HG03103 (cell line): Measurements from ENCODE around the gene CDK5RAP1.
"Not testable (repeated sequence)": the region's sequence is repeated elsewhere in the genome, so short reads cannot be mapped to it uniquely, and the experiment has no call there.

Source experiments
- ATAC-seq: cut with Tn5 transposase; IDR thresholded peaks from one replicate; pipeline ENCODE4 v1.9.1; 2021; ENCODE audit warnings: low read depth; ENCODE audit not compliant: unreplicated experiment

CDK5RAP1 gene

DNA sequence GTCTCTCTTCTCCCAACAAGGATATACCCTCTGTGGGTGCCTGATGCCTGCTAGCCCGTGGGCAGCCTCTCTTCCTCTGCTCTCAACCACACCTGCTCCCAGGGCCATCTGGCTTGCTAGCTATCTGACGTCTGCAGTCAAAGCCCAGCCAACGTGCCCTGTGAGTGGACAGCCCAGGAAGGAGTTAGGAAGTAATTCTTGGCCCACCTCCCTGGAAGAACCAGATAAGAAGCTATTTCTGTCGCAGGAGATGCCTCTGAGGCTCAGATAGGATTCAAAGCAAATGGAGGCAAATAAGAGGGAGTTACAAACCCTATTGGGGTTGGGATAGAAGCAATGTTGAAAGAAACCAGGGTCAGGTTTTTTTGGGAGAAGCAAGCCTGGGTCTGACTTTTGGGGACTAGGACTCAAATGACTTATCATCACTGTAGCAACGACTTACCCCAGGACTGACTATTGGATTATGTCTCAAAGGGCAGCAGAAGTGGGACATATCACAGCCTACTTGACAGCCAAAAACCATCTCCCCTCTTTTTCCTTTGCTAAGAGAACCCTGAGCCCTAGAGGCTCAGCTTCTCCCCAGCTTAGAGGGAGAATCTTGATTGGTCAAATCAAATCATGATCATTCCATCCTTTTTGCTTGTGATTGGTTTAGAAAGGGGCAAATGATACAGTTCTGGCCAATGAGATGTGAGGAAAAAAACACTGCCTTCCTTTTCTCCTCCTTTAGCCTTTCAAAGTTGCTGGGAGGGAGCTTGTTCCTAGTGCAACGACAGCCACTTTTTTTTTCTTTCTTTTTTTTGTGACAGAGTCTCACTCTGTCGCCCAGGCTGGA lies 18.0 kb upstream of the CDK5RAP1 start:
- no peak for ATAC-seq

DNA sequence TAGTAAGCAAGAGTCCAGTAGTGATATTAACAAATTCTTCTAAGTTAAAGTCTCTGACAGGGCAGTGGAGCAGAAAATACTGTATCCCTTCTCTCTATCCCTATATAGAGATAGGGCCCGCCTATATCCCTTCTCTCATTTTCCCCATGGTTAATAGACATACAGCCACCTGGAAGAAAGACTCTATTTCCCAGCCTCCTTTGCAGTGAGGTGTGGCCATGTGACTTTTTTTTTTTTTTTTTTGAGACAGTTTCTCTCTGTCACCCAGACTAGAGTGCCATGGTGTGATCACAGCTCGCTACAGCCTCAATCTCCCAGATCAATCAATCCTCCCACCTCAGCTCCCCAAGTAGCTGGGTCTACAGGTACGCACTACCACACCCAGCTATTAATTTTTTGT lies 16.7 kb upstream of the CDK5RAP1 start:
- no peak for ATAC-seq

DNA sequence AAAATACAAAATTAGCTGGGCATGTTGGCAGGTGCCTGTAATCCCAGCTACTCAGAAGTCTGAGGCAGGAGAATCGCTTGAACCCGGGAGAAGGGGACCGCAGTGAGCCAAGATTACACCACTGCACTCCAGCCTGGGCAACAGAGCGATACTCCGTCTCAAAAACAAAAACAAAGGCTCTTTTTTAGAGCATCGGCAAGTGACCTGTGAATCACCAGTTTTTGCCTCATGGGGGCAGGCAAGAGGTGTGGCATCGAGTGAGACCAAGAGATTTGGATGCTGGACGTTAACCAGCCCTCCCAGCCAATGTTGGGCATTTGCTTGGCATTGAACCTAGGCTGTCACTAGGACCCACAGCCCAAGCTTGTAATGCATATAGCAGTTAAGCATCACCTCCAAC lies 14.6 kb upstream of the CDK5RAP1 start:
- ATAC-seq = no peak

GRCh38 chr20:33412484-33412838 lies 11.1 kb upstream of the CDK5RAP1 start:
- ATAC-seq = no peak

- no peak for ATAC-seq
These were observed 10.6 kb upstream of the CDK5RAP1 start for GRCh38 chr20:33411711-33412483.

GRCh38 chr20:33411242-33411641 lies 9.9 kb upstream of the CDK5RAP1 start:
- no peak for ATAC-seq

GRCh38 chr20:33410081-33410742 lies 8.9 kb upstream of the CDK5RAP1 start:
- ATAC-seq = no peak

DNA sequence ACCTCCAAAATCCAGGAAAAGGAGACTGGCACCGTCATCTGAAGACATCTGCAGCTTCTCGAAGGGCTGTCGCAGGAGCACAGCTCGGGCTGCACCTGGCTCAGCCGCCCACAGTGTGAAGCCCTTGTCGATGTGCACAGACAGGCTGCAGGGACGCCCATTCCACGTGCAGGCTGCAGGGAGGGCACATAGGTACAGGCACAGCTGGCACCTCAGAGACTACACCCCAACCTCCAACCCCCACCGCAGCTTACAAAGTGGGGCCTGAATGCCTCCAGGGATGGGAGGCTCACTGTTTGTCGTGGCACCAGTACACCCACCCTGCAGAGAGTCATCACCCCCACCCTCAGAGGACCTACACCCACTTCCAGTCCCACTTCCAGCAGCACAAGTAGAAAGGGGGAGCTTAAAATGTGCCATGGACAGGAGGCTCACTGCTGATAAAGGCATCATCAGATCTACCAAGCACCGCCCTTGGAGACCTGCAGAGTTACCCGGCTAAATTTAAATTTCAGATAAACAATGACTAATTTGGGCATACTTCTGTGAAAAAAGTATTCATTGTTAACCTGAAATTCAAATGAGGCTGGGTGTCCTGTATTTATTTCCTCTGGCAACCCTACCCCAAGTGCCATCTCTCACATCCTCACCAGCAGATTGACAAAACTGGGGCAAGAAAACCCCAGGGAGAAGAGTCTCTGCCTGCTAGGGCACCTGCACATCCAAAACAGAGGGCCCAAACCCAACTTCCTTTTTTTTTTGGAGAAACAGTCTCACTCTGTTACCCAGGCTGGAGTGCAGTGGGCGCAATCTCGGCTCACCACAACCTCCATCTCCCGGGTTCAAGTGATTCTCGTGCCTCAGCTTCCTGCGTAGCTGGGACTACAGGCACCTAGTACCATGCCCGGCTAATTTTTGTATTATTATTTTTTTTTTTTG lies 7.7 kb upstream of the CDK5RAP1 start:
- no peak for ATAC-seq

DNA sequence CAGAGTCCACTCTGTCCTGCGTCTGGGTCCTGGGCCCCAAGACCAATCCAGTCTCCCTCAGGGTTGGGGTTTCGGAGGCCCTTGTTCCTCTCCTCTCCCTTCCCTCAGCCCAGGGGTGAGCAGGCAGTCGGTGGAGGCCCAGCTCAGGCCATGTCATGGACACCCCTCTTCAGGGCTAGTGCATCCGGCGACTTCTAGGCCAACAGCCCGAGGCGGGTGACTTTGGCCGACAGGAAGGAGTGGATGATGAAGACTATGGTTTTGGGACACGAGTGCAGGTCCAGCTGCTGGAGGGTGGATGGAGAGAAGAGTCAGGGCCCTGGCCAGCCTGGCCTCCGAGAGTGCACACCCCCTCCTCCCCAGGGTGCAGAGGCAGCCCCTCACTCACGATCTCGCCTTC lies 7.0 kb upstream of the CDK5RAP1 start:
- no peak for ATAC-seq

DNA sequence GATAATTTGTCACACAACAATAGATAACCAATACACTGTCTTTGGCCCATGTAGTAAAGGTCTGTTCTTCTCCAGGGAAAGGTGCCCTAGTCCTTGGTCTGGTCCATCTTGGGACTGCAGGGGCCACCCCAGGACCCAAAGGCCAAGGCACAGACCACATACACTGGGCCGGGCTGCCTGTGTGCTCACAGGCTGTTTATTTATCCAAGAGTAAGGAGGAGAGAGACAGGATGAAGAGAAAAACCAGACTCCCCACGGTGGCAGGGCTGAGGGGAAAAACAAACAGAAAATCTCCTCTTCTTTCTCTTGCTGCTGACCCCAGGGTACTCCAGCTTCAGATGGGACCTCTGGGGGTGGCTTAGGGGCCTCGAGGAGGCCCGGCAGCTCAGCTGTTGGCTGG lies 6.5 kb upstream of the CDK5RAP1 start:
- ATAC-seq = no peak

- ATAC-seq = no peak
These were observed 5.9 kb upstream of the CDK5RAP1 start for GRCh38 chr20:33407251-33407650.

DNA sequence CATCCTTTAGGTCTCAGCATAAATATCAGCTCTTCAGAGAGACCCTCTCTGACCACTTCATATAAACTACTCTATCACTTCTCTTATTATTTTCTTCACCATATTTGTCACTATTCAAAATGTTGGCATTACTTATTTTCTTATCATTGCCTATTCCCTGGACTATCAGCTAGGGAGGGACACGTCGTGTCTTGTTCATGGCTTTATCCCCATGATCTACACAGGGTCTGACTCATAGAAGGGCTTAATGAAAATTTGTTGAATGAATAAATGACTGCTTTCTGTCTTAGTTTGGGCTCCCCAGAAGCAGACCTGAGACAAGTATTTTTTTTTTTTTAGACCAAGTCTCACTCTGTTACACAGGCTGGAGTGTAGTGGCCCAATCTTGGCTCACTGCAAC lies 3.0 kb upstream of the CDK5RAP1 start:
- no peak for ATAC-seq

DNA sequence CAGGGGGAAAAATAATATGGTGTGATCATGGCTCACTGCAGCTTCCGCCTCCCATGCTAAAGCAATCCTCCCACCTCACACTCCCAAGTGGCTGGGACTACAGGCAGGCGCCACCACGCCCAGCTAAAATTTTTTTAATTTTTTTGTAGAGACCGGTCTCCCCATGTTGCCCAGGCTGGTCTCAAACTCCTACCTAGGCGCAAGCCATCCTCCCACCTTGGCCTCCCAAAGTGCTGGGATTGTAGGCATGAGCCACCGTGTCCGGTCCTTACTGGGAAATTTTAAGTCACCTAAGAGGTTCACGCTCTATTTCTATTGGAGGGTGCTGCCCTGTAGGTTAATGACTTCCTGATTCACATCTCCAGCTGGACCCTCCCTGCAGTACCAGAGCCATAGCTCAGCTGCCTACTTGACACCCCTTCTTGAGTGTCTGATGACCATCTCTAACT lies 626 bp upstream of the CDK5RAP1 start:
- ATAC-seq = no peak

DNA sequence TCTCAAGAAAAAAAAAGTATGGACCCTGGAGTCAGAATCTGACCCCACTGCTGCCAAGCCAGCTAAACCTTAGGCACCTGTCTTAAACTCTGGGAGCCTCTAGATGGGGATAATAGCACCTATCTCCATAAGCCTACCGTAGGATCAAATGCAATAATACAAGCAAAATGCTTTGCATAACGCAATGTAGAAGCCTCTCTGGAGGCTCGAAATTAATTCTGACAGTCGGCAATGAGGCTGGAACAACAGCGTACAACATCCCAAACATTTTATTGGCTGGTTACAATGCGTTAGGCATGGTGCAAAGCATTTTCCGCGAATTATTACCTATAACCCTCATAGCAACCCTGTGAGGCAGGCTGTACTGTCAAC lies 521 bp downstream of the CDK5RAP1 start:
- no peak for ATAC-seq

GRCh38 chr20:33399924-33400323 lies 1.4 kb downstream of the CDK5RAP1 start:
- ATAC-seq = no peak

DNA sequence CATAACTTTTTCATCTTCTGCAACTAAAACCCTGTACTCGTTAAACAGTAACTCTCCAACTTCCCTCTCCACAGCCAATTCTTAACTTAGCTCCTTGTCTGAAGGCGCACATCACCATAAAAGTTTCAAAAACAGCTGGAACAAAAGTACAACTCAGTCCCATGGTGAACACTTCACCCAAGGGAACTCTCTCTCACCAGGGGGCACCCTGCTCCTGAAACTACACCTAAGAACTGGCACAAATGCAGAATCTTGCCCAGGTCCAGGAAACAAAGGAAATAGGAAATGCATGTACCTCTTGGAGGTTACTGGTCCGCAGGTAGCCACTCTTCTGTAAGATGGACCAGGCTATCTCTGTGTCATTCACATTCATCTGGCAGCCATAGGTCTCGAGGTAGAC lies 6.6 kb downstream of the CDK5RAP1 start:
- no peak for ATAC-seq

DNA sequence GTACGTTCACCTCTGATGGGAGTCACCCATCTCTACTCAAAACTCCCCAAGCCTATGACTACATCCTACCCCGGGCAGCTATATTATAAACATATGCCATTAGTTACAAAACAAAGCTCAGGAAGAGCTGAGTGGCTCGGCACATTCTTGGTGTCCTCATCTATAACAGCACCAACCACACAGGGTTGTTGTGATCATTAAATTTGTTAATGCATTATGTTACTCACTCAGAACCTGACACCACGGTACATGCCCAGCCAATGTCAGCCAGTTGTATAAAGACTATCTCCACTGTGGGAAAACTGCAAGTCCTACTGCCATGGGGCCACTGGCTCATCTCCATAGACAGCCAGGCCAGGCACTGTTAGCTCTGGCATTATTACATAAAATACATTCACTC lies 7.7 kb downstream of the CDK5RAP1 start:
- no peak for ATAC-seq

DNA sequence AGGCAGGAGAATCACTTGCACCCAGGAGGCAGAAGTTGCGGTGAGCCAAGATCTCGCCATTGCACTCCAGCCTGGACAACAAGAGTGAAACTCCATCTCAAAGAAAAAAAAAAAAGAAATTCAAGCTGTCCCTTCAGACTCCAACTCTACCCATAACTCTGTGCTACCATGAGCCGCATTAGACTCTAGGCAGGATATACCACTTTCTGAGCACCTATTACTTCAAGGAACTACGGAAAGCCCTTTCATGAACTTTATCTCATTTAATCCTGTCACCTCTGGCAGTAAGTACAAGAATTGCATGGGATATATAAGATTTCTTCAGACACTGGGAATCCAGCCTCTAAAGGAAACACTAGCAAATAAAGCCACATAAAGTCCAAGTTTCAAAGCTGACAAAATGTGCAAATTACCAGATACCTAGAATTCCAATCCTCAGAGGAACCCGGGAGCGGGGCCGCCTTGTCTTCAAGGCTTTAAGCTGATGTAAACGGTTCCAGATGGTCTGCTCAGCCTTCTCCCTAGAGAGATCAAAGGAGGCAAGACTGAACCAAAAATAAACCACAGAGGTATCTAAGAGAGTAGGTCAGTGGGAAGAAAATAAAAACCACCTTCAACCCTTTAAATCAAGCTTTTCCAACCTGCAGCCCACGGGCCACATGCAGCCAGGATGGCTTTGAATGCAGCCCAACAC lies 9.4 kb downstream of the CDK5RAP1 start:
- ATAC-seq = no peak

DNA sequence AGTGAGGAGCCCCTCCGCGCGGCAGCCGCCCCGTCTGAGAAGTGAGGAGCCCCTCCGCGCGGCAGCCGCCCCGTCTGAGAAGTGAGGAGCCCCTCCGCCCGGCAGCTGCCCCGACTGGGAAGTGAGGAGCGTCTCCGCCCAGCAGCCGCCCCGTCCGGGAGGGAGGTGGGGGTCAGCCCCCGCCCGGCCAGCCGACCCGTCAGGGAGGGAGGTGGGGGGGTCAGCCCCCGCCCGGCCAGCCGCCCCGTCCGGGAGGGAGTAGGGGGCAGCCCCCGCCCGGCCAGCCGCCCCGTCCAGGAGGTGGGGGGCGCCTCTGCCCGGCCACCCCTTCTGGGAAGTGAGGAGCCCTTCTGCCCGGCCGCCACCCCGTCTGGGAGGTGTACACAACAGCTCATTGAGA lies 12.0 kb downstream of the CDK5RAP1 start:
- ATAC-seq = not testable (repeated sequence)

- ATAC-seq = no peak
These were observed 13.1 kb downstream of the CDK5RAP1 start for GRCh38 chr20:33388268-33388667.
